Activated naive CD4-positive, alpha-beta T cell treated with anti-CD3 and anti-CD28 coated beads, Interleukin-2, amount 50 U/mL, for 16 hours (primary cell): ENCODE data around the gene COL27A1.

Source experiments
- DNase-seq: peaks from one replicate; pipeline ENCODE4 v3.0.0-alpha.2; 2020

Gene COL27A1

GRCh38 chr9:114275246-114276004 is 120.1 kb downstream of the COL27A1 start:
- DNase-seq, result peak; percentile 3

GRCh38 chr9:114276908-114277821 is 121.8 kb downstream of the COL27A1 start:
- DNase-seq, result peak; percentile 1

GRCh38 chr9:114278356-114278755 is 123.0 kb downstream of the COL27A1 start:
- DNase-seq, result no peak

- DNase-seq, result no peak
These were observed 123.7 kb downstream of the COL27A1 start for GRCh38 chr9:114278881-114279570.

GRCh38 chr9:114279693-114280092 is 124.4 kb downstream of the COL27A1 start:
- no peak for DNase-seq

- DNase-seq, result no peak
These were observed 125.5 kb downstream of the COL27A1 start for GRCh38 chr9:114280636-114281472.

GRCh38 chr9:114281473-114282103 is 126.3 kb downstream of the COL27A1 start:
- DNase-seq, result peak; percentile 3

- DNase-seq, result peak; percentile 1
These were observed 126.8 kb downstream of the COL27A1 start for GRCh38 chr9:114282104-114282485.

GRCh38 chr9:114282507-114282906 is 127.2 kb downstream of the COL27A1 start:
- DNase-seq, result peak; percentile 3

- peak; percentile 8 for DNase-seq
These were observed 127.6 kb downstream of the COL27A1 start for GRCh38 chr9:114282926-114283325.

- DNase-seq, result peak; percentile 8
These were observed 128.3 kb downstream of the COL27A1 start for GRCh38 chr9:114283551-114284111.

- no peak for DNase-seq
These were observed 129.2 kb downstream of the COL27A1 start for GRCh38 chr9:114284316-114285060.

- no peak for DNase-seq
These were observed 130.0 kb downstream of the COL27A1 start for GRCh38 chr9:114285166-114285867.

GRCh38 chr9:114286146-114286679 is 130.9 kb downstream of the COL27A1 start:
- DNase-seq, result no peak

- DNase-seq, result no peak
These were observed 131.8 kb downstream of the COL27A1 start for GRCh38 chr9:114287001-114287762.

GRCh38 chr9:114287763-114288192 is 132.4 kb downstream of the COL27A1 start:
- DNase-seq, result no peak

GRCh38 chr9:114288193-114289091 is 133.1 kb downstream of the COL27A1 start:
- no peak for DNase-seq

GRCh38 chr9:114289106-114289505 is 133.8 kb downstream of the COL27A1 start:
- no peak for DNase-seq
